ENCODE data around the gene PEA15. TPM values are rescaled to one million over a fixed set of nuclear protein-coding genes. Genes with fewer than 3 reads are reported as not detected.

PEA15 gene
- total and polyA plus RNA-seq, 7 donors: 51.2 to 232 (median 95.9) TPM

- DNase-seq (no peak), ATAC-seq (no peak)
- WGBS, 3 donors: 90 to 94% (median 92%) methylated on average over 24 of the region's 24 CpGs
- Histone ChIP-seq H3K27ac (no peak overlapping the region), H3K36me3 (ENCODE audit: insufficient read depth in 1 of 2, low read depth in 1 of 2) (peaks cover 2 to 89% of the 10 kb centered on the region in 2 donors), H3K4me3 (no peak overlapping the region), H3K27me3 (ENCODE audit: insufficient read depth in 3 of 3, low read length in 2 of 3) (no peaks in the 10 kb centered on the region), H3K9me3 (no peaks in the 10 kb centered on the region), H3K4me1 (peaks cover 43% of the 10 kb centered on the region)
- intact Hi-C loops (cut with DNase I): loop anchor here (5.0 kb wide), 2 partner anchors 42 to 53 kb away; no protein-coding TSS in a partner anchor
- TF ChIP-seq, protein P1, sequence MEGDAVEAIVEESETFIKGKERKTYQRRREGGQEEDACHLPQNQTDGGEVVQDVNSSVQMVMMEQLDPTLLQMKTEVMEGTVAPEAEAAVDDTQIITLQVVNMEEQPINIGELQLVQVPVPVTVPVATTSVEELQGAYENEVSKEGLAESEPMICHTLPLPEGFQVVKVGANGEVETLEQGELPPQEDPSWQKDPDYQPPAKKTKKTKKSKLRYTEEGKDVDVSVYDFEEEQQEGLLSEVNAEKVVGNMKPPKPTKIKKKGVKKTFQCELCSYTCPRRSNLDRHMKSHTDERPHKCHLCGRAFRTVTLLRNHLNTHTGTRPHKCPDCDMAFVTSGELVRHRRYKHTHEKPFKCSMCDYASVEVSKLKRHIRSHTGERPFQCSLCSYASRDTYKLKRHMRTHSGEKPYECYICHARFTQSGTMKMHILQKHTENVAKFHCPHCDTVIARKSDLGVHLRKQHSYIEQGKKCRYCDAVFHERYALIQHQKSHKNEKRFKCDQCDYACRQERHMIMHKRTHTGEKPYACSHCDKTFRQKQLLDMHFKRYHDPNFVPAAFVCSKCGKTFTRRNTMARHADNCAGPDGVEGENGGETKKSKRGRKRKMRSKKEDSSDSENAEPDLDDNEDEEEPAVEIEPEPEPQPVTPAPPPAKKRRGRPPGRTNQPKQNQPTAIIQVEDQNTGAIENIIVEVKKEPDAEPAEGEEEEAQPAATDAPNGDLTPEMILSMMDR (IDR thresholded peaks at IDR 0.05): no peak
Measured at GRCh38 chr1:160239582-160240299, 34.6 kb downstream of the PEA15 start.

GRCh38 chr1:160243767-160244166, 38.6 kb downstream of the PEA15 start:
- TF ChIP-seq, protein P1 (IDR thresholded peaks at IDR 0.05): no peak
- H3K4me3 ChIP-seq: peak overlapping the region; percentile 11
- H3K27me3 ChIP-seq (ENCODE audit: insufficient read depth in 3 of 3, low read length in 2 of 3): no peaks in the 10 kb centered on the region
- intact Hi-C loops (cut with DNase I): loop anchor here (5.0 kb wide), 2 partner anchors 46 to 49 kb away; no protein-coding TSS in a partner anchor
- H3K27ac ChIP-seq: peak overlapping the region; percentile 62
- no peaks in the 10 kb centered on the region for H3K9me3 ChIP-seq
- ATAC-seq (peak in 3 of 4 donors; percentile 48 to 58 (median 56)), DNase-seq (no peak)
- peaks cover 0 to 48% of the 10 kb centered on the region in 2 donors for H3K36me3 ChIP-seq (ENCODE audit: insufficient read depth in 1 of 2, low read depth in 1 of 2)
- peaks cover 63% of the 10 kb centered on the region for H3K4me1 ChIP-seq

GRCh38 chr1:160244209-160244608, 39.0 kb downstream of the PEA15 start:
- Histone ChIP-seq H3K4me1 (peaks cover 59% of the 10 kb centered on the region), H3K27ac (peak overlapping the region; percentile 62), H3K27me3 (ENCODE audit: insufficient read depth in 3 of 3, low read length in 2 of 3) (no peaks in the 10 kb centered on the region), H3K36me3 (ENCODE audit: insufficient read depth in 1 of 2, low read depth in 1 of 2) (peaks cover 0 to 47% of the 10 kb centered on the region in 2 donors), H3K9me3 (no peaks in the 10 kb centered on the region), H3K4me3 (peak overlapping the region; percentile 11)
- peak; percentile 41 to 77 (median 59) for ATAC-seq
- TF ChIP-seq, protein P1 (IDR thresholded peaks at IDR 0.05): no peak
- intact Hi-C loops (cut with DNase I): loop anchor here (5.0 kb wide), 2 partner anchors 47 to 48 kb away; no protein-coding TSS in a partner anchor
- WGBS, 3 donors: 19 to 24% (median 19%) methylated on average over 1 of the region's 1 CpG
- no peak for DNase-seq

- intact Hi-C loops (cut with DNase I): loop anchor here in 1 of 2 donors (5.0 kb wide), 1 partner anchor 143 kb away; no protein-coding TSS in a partner anchor
- Histone ChIP-seq H3K27me3 (ENCODE audit: insufficient read depth in 3 of 3, low read length in 2 of 3) (no peaks in the 10 kb centered on the region), H3K9me3 (no peaks in the 10 kb centered on the region), H3K4me1 (peaks cover 61% of the 10 kb centered on the region), H3K27ac (peak overlapping the region; percentile 62), H3K4me3 (no peak overlapping the region), H3K36me3 (ENCODE audit: insufficient read depth in 1 of 2, low read depth in 1 of 2) (peaks cover 0 to 42% of the 10 kb centered on the region in 2 donors)
- TF ChIP-seq, protein P1 (IDR thresholded peaks at IDR 0.05): no peak
- no peak for DNase-seq
- ATAC-seq: no peak
- 91 to 100% (median 95%) methylated on average over 1 of the region's 1 CpG for WGBS, 3 donors
Measured at GRCh38 chr1:160245434-160245833, 40.2 kb downstream of the PEA15 start.
